COLO668 (cell line): Measurements from ENCODE around the gene LMOD1.
"Not testable (repeated sequence)": the region's sequence is repeated elsewhere in the genome, so short reads cannot be mapped to it uniquely, and the experiment has no call there.

Source experiments
- DNase-seq: peaks from one replicate; lab custom pipeline; 2025; ENCODE audit not compliant: unreplicated experiment; lab: John Stamatoyannopoulos, UW

Gene LMOD1

DNA sequence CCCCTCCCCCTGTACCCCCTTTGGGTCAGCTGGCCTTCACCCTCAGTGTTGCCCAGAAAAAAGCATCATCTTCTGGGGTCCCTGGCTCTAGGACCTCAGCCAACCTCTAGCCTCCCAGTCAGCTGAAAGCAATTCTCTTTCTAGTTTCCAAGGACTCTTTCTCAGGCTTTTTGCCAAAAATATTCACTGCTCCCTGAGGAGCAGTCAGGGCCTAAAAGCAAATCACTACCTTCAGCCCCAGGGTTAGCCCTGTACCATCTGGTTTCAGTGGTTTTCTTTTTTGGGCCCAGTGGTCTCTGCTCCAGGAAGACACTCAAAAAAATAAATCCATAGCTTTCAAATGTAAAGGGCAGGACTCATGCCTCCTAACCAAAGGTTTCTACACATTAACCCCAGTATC is 3.1 kb upstream of the LMOD1 start:
- DNase-seq, result no peak

GRCh38 chr1:201947697-201948008 is 1.3 kb upstream of the LMOD1 start:
- no peak for DNase-seq

DNA sequence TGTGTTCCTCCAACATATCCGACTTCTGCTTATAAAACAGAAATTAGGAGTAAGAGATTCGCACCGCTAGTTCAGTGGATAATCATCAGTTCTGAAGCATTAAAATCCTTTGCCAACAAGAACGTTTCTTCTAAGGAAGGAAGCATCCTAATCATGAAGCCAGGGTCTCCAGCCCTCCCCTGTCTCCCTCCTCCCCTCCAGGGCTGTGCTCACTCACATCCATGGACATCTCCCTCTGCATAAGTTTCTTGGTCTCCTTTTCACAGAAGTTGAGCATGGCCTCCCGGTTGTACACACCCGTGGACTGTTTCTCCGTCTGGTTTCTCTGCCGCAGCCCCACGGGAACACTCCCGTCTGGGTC is 505 bp downstream of the LMOD1 start:
- DNase-seq, result no peak

DNA sequence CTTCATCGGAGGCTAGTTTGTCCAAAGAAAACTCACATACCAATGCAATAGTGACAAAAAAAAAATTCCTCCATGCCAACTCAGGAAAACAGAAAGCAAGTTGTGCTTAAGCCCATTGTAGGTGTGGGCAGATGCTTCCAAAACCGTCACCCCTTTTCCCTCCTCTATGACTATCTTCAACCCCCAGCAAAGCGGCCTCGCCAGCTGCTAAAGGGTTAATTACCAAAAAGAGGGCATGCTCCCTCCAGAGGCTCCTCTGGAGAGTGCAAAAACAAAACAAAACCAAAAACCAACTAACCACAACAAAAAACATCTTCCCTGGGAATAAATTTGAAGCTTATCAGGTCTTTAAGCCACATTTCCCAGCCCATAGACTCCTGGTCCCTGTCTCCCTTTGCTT is 1.2 kb downstream of the LMOD1 start:
- no peak for DNase-seq

DNA sequence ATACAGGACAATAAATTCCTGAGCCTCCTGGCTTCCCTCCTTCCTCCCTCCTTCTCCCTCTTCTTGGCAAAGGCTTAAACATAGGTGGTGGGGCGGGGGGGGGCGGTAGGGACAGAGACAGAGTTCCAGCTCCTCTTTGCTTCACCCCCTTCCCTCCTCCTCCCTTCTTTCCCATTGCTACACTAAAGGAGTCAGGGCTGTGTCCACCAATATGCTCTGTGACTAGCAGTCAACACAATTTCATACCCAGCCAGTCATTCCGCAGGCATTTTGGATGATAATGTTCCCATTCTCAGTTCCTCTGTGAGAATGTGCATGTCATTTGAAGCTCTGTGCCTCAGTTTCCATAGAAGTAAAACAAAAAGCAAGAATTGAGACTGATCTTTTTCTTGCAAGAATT is 1.7 kb downstream of the LMOD1 start:
- no peak for DNase-seq

DNA sequence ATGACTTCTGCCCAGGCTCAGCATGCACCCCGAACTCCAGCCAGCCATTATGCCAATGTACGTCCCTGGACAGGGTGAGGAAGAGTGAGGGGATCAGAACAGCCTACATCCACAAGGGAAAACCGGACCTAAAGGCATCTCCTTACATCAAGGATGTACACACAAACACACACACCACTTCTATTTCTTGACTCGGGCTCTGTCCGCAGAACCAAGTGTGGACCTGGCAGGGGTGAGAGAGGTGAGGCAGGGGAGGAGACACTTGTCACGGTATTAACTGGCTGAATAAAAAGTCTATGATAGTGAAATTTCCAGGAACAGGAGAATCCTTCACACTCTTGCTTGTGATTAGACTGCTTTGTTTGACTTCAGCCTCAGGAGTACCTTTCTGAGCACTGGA is 2.3 kb downstream of the LMOD1 start:
- DNase-seq, result no peak

- no peak for DNase-seq
Measured at GRCh38 chr1:201942129-201942495, 4.2 kb downstream of the LMOD1 start.

GRCh38 chr1:201941420-201942128 is 4.8 kb downstream of the LMOD1 start:
- DNase-seq, result peak; percentile 44

GRCh38 chr1:201940316-201940715 is 6.0 kb downstream of the LMOD1 start:
- not testable (repeated sequence) for DNase-seq

DNA sequence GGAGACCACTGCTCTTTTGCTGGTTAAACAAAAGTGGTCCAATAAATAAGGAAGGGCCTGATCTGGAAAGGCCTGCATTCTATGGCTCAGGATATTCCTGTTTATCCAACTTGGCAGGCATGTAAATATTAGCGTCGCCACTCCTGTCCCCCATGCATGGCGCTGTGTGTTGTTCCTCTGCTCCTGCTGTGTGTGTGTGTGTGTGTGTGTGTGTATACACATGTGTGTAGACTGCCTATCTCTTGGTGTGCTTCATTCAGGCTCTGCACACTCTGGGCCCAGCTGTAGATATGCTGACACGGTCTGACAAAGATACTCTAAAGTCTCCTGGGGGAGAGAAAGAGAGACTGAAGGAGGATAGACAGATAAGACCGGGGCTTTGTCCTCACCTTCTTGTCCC is 6.8 kb downstream of the LMOD1 start:
- DNase-seq, result no peak

GRCh38 chr1:201939148-201939547 is 7.2 kb downstream of the LMOD1 start:
- DNase-seq, result no peak

- no peak for DNase-seq
Measured at GRCh38 chr1:201938440-201939035, 7.8 kb downstream of the LMOD1 start.

DNA sequence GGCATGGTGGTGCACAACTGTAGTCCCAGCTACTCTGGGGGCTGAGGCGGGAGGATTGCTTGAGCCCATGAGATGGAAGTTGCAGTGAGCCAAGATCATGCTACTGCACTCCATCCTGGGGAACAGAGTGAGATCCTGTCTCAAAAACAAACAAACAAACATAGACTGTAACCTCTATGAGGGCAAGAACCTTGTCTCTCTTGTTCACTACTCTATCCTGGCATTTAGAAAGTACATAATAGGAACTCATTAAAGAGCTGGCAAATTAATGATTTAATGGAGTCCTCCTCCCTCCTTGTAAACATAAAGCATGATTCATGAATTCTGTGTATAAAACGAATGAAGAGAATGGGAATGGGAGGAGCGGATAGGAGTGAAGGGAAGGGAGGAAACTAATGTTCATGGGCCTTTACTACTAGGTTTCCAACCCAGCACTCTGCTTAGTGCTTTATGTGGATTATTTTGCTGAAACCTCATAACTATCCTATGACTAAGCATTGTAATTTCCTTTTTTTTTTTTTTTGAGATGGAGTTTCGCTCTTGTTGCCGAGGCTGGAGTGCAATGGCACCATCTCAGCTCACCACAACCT is 8.6 kb downstream of the LMOD1 start:
- DNase-seq, result no peak

DNA sequence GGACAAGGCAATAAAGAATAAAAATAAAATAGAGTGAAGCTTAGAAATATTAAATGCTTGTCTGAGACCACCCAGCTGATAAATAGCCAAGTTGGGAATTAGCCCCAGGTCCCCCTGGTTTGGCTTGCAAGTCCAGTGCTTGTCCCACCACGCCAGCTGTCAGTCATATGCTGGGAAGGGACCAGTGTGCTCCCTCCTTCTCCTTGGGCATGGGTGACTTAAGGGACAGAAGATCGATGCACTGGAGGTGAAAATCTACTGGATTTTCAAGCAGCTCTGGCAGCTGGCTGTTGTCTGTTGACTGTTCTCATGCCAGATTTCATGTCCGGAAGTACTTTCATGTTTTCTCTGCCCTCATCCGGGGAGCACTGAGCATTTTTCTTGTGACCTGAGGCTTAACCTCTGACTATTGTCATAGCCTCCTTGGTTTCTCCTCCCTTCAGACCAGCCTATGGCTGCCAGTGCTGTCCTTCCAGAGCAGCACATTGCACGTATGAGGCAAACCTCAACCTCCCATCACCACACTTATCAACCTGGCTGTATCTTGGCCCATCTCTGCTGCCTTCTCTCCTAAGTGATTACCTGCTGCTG is 12.4 kb downstream of the LMOD1 start:
- DNase-seq, result no peak

GRCh38 chr1:201930803-201931202 is 15.5 kb downstream of the LMOD1 start:
- no peak for DNase-seq

- no peak for DNase-seq
Measured at GRCh38 chr1:201930137-201930536, 16.2 kb downstream of the LMOD1 start.

DNA sequence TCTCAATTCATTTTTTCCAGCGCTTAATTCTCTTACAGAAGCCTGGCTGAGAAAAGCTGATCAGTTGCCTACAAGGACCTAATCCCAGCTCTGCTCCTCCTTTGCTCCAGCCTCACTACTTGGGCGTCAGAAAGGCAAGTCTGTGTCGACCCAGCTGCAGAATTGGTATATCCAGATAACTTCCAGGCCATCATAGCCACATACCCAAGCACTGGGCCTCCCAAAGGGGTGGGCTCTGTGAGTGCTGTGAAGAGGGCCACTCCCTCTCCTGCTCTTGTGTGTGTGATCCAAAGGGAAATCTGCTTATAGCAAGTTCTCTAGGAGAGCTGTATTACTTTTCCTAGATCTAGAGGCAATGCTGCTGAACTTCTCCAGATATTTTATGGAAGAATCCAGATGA is 18.1 kb downstream of the LMOD1 start:
- DNase-seq, result no peak

DNA sequence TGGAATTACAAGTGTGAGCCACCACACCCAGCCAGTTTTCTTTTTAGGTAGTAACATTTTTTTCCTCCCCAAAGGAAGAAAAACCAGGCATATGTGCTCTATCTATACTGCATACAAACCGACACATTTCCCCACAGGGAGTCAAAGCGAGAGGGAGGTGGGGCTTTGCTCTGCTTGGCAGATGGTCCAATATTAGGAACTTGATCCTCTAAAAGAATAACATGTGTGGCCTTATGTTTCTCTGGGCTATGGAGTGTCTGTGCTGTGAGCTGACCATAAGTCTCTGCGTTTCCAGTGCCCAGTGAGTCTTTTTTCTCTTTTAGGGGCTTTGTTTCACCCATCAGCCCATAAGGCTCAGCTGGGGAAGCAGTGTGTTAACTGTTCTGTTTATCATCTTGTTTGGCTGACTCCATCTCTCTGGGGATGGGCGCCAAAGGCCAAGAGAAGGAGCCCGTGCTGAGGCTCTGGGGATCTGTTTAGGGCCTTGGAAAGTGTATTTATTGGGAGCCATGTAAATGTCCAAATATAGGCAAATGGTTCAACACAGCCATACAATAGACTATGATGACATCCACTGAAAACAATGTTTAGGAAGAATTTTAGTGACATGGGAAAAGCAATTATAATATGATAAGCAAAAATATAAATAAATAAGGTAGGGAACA is 20.2 kb downstream of the LMOD1 start:
- DNase-seq, result no peak

DNA sequence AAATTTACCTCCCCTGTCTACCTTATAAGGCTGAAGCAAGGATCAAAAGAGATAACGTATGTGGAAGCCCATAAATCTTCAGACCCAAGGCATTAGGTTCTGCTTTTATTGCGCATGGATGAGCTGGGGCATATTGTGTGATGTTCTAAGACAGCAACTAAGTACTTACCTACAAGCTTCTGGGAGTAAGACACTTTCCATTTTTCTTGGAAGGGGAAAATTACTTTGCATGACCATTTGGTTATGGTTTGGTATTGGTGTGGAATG is 21.1 kb downstream of the LMOD1 start:
- DNase-seq, result no peak

DNA sequence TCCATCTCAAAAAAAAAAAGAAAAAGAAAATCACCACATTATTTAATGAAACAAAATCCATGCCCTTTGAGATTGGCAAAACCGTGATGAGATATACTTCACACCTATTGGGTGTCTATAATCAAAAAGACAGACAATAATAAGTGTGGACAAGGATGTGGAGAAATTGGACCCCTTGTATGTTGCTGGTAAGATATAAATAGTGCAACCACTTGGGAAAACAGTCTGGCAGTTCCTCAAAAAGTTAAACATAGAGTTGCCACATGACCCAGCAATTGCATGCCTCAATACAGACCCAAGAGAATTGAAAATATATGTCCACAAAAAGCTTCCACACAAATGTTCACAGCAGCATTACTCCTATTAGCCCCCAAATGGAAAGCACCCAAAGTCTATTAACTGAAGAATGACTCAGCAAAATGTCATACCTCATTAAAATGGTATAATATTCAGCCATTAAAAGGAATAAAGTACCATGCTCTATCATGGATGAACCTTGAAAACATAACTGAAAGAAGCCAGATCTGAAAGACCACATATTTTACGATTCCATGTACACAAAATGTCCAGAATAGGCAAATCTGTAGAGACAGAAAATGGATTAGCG is 24.3 kb downstream of the LMOD1 start:
- no peak for DNase-seq

DNA sequence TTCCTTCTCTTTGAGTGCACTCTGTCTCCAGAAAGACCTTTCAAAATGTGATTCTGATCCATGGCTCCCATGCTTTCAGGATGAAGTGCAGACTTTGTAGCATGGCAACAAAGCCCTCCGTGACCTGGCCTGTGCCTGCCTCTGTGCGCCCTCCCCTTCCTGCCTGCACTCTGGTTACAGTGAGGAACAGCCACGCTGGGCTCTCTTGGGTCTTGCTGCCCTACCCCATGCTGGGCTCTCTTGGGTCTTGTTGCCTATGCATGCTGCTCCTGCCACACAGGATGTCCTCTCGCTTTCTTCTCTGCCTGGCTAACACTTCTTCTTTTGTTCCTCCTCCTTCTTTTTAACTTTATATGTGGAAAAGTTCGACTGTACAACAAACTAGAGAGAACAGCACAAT is 28.0 kb downstream of the LMOD1 start:
- DNase-seq, result no peak
